Heart left ventricle (tissue), 16 donors: Measurements from ENCODE around the gene TNS1. TPM values are rescaled to one million over a fixed set of nuclear protein-coding genes. Genes with fewer than 3 reads are reported as not detected.
A peak's percentile ranks its signal among the peaks of the same experiment; 100 is the strongest.

Experiments
- ATAC-seq, 4 donors: fragments of 200-7000 bp; cut with Tn5 transposase; one replicate each; pipeline ENCODE4 v1.9.1; 2020 to 2022; ENCODE audit warnings: moderate library complexity in 4 of 4, mild to moderate bottlenecking in 3 of 4, moderate number of reproducible peaks in 1 of 4
- DNase-seq, 5 donors: peaks; one replicate each; pipeline ENCODE4 v3.0.0-alpha.2; 2020
- H3K27ac ChIP-seq, 12 donors: fragments of 200-600 bp; sonication (generic) in 4 of 12; one replicate each; pipeline versions ENCODE4 v1.5.0 to v1.8.0; 2016 to 2022; ENCODE audit warnings: mild to moderate bottlenecking in 2 of 12
- H3K27me3 ChIP-seq, 9 donors: fragments of 200-600 bp; sonication (generic) in 2 of 9; one replicate each; pipeline versions ENCODE4 v1.5.1 to v1.8.0; 2016 to 2022; ENCODE audit warnings: mild to moderate bottlenecking in 3 of 9
- H3K36me3 ChIP-seq, 9 donors: fragments of 200-600 bp; sonication (generic) in 2 of 9; one replicate each; pipeline versions ENCODE4 v1.5.0 to v1.8.0; 2018 to 2022; ENCODE audit warnings: mild to moderate bottlenecking in 2 of 9
- H3K4me1 ChIP-seq, 12 donors: fragments of 200-600 bp; sonication (generic) in 4 of 12; one replicate each; pipeline versions ENCODE4 v1.5.0 to v1.8.0; 2016 to 2022; ENCODE audit warnings: mild to moderate bottlenecking in 3 of 12
- H3K4me3 ChIP-seq, 12 donors: fragments of 200-600 bp; sonication (generic) in 4 of 12; one replicate each; pipeline versions ENCODE4 v1.5.0 to v1.8.0; 2017 to 2022; ENCODE audit warnings: mild to moderate bottlenecking in 9 of 12, moderate library complexity in 4 of 12
- H3K9me3 ChIP-seq, 12 donors: fragments of 200-600 bp; sonication (generic) in 4 of 12; one replicate each; pipeline versions ENCODE4 v1.5.0 to v1.8.0; 2016 to 2022; ENCODE audit warnings: mild to moderate bottlenecking in 1 of 12
- POLR2A ChIP-seq, 2 donors: fragments of 450-650 bp; IDR thresholded peaks; one replicate each; pipeline ENCODE4 v1.6.1; 2017; ENCODE audit warnings: antibody characterized with exemption in 2 of 2, mild to moderate bottlenecking in 2 of 2, moderate library complexity in 2 of 2
- WGBS, 4 donors: extraction: QIAGEN DNeasy Blood & Tissue Kit in 2 of 4; methylation state at CpG; one replicate each; pipeline versions ENCODE4 v1.1.5 to v1.1.7; 2013 to 2018; 5-methylcytosine and 5-hydroxymethylcytosine counted together
- intact Hi-C, 10 donors: fragments of 100-400 bp; cut with DNase I; formaldehyde crosslinking; loops; one replicate each; pipeline versions ENCODE4 v1.11.1 to v1.14.2; 2022
- polyA plus RNA-seq, 2 donors: library from polyadenylated mRNA; stranded (reverse); fragments of 200-250 nt; gene quantifications; one replicate each; pipeline ENCODE4 v1.2.3, GENCODE V29; 2013
- total RNA-seq, 9 donors: library from RNA; depleted of rRNA in 2 of 9; stranded (reverse); fragments of >200 nt in 2 of 9; fragmentation: NEBNext Ultra II Directional in 3 of 9; extraction: Animal tissue kit (Norgen Biotek cat#: 25700) in 3 of 9; gene quantifications; one replicate each; pipeline versions ENCODE4 v1.1.0 to v1.2.4, GENCODE V29; 2016 to 2023
- TF ChIP-seq, protein P1 (sequence below), 12 donors: fragments of 200-600 bp; sonication (generic) in 4 of 12; IDR thresholded peaks; one replicate each; pipeline versions ENCODE4 v1.5.0 to v1.8.0; 2018 to 2022; ENCODE audit warnings: antibody characterized with exemption in 12 of 12, mild to moderate bottlenecking in 5 of 12
- donor health status: ischemic (EF 13 %, LVEDD 7.1; RV severe dilation, severe dysfunction).
- donor health status: healthy with polysubstance abuse.
- donor health status: DM: no; HTN: yes; CAD: no.
- donor health status: DM: no; HTN: no; CAD: no.
- donor health status: ischemic (EF 25% LVEDD 6.9; RV normal size, moderate dysfunction).
- donor health status: ischemic (EF 25% LVEDD 5.7; RV mildly dilated, moderate dysfunction).
- donor health status: healthy.
- donor health status: DM: yes; HTN: yes; CAD: no.
- donor health status: ischemic (EF 35%, LVEDD 5.7; RV mildly dilated, moderate dysfunction).
- donor health status: nonischemic (EF 11% LVEDD 7.7; RV severe dilation, severe dysfunction).
- donor health status: DM: yes; HTN: yes; CAD: no.
- donor health status: PGD.
- donor health status: ischemic (EF 29% LVEDD 5.4; RV normal size, mild dysfunction).
- donor health status: nonischemic (EF 23%, LVEDD 6.1; RV moderate dilation, normal function).

Gene TNS1
- total and polyA plus RNA-seq, 11 donors, result 243 to 899 (median 669) TPM

DNA sequence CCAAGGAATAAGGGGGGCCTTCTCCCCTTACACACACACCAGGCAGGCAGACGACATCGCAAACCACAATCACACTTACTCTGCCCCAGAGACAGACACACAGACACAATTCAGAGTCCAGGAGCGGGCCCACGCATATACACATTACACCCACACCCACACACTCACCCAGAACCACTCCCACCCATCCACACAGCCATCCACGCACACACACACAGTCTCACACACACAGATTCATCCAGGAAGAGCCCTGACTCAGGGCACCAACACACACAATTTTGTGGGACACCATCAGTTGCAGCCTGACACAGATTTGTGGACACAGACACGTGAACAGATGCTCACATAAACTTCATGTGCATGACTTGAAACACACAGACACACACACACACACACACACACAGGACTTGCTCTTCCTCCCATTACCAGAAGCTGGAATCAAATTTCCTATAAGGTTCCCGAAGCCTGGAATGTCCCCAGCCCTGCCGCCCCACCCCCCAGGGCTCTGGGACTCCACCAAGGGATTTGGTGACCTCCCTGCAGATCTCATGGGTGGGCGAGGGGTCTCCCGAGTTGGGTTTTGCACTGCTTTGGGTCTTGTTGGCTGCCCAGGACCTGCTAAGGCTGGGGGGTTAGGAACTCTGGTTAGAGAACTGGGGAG, 23.5 kb downstream of the TNS1 start:
- Histone ChIP-seq H3K36me3 (peaks cover 0 to 5% (median 0%) of the 10 kb centered on the region in 9 donors), H3K9me3 (no peaks in the 10 kb centered on the region), H3K4me1 (peaks cover 8 to 96% (median 61%) of the 10 kb centered on the region in 12 donors), H3K4me3 (peak overlapping the region; percentile 5 to 84 (median 62)), H3K27me3 (no peaks in the 10 kb centered on the region), H3K27ac (peak overlapping the region; percentile 64 to 91 (median 86))
- TF ChIP-seq, protein P1, sequence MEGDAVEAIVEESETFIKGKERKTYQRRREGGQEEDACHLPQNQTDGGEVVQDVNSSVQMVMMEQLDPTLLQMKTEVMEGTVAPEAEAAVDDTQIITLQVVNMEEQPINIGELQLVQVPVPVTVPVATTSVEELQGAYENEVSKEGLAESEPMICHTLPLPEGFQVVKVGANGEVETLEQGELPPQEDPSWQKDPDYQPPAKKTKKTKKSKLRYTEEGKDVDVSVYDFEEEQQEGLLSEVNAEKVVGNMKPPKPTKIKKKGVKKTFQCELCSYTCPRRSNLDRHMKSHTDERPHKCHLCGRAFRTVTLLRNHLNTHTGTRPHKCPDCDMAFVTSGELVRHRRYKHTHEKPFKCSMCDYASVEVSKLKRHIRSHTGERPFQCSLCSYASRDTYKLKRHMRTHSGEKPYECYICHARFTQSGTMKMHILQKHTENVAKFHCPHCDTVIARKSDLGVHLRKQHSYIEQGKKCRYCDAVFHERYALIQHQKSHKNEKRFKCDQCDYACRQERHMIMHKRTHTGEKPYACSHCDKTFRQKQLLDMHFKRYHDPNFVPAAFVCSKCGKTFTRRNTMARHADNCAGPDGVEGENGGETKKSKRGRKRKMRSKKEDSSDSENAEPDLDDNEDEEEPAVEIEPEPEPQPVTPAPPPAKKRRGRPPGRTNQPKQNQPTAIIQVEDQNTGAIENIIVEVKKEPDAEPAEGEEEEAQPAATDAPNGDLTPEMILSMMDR (IDR thresholded peaks at IDR 0.05), result no peak
- no peak for TF ChIP-seq POLR2A (IDR thresholded peaks at IDR 0.05)
- ATAC-seq, result peak in 1 of 4 donors; percentile 16
- intact Hi-C loops, result no loop called here
- 19 to 25% (median 23%) methylated on average over 10 of the region's 10 CpGs for WGBS, 4 donors
- DNase-seq, result peak in 2 of 5 donors; percentile 37 to 58

DNA sequence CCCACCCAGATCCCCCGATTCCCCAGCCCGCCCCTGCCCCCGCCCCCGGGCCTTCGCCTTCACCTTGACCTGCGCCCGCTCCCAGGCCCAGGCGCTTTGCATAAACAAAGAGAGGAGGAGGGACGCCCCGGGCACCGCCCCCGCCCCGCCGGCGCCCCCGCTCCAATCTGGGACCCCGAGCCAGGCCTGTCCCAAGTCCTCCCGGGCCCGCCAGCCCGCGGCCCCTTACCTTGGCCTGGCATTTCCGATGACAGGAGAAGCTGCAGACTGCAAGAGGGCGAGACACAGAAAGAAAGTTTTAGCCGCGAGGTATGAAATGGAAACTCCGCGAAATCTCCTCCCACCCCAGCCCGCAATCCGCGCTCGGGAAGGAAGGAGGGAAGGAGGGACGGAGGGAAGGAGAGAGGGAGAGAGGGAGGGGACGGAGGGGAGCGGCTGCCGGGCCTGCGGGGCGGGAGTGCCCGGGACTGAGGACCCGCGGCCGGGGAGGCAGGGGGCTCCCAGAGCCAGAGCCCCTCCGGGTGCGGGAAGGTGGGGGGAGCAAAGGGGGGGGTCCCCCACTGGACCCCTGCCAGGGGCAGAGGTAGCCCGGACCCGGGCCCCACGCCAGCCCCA, 24.2 kb downstream of the TNS1 start:
- peaks cover 0 to 8% (median 0%) of the 10 kb centered on the region in 9 donors for H3K36me3 ChIP-seq
- no peaks in the 10 kb centered on the region for H3K9me3 ChIP-seq
- H3K27ac ChIP-seq, result peak overlapping the region; percentile 64 to 91 (median 86)
- 5 to 13% (median 7%) methylated on average over 33 to 46 of the region's 46 CpGs for WGBS, 4 donors
- H3K4me3 ChIP-seq, result peak overlapping the region; percentile 5 to 84 (median 62)
- peaks cover 8 to 96% (median 56%) of the 10 kb centered on the region in 12 donors for H3K4me1 ChIP-seq
- H3K27me3 ChIP-seq, result no peaks in the 10 kb centered on the region
- intact Hi-C loops, result no loop called here
- no peak for TF ChIP-seq POLR2A (IDR thresholded peaks at IDR 0.05)
- TF ChIP-seq, protein P1 (IDR thresholded peaks at IDR 0.05), result no peak
- ATAC-seq, result peak in 3 of 4 donors; percentile 11 to 50 (median 29)
- peak in 2 of 5 donors; percentile 49 to 65 for DNase-seq

DNA sequence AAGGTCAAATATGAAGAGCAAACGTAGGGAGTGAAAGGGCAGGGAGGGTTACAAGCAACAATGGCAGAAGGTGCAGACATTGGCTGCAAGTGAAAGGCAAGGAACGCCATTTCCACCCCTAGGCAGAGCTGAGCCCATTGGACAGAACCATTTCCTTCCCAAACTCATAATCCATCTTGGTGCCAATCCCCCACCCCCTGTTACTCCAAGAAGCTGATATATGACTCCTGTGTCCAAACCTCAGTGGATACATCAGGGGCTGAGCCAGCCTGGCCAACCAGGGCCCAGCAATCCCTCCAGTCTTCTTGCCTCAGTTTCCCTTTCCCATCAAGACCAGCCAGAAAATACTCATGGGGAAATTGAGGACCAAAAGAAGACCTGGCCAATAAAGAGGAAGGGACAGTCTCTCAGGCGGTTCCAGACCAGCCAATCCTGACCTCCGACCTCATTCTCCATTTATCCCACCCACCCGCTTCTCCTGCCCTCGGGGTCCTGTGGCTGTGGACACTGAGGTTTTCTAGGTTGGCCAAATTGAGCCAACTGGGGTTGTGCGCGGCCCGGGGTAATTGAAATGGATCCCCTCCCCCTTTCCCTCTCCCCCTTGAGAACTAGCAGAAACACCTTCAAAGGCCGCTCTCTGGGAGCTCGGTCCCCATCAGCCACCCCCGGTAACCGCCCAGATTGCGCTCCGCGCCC, 24.8 kb downstream of the TNS1 start:
- intact Hi-C loops, result no loop called here
- 27 to 52% (median 35%) methylated on average over 16 of the region's 16 CpGs for WGBS, 4 donors
- no peaks in the 10 kb centered on the region for H3K27me3 ChIP-seq
- no peaks in the 10 kb centered on the region for H3K9me3 ChIP-seq
- H3K4me1 ChIP-seq, result peaks cover 11 to 96% (median 59%) of the 10 kb centered on the region in 12 donors
- peaks cover 0 to 6% (median 0%) of the 10 kb centered on the region in 9 donors for H3K36me3 ChIP-seq
- peak overlapping the region; percentile 64 to 91 (median 86) for H3K27ac ChIP-seq
- peak overlapping the region; percentile 5 to 84 (median 62) for H3K4me3 ChIP-seq
- ATAC-seq, result no peak
- peak in 2 of 5 donors; percentile 25 to 28 for DNase-seq
- no peak for TF ChIP-seq POLR2A (IDR thresholded peaks at IDR 0.05)
- TF ChIP-seq, protein P1 (IDR thresholded peaks at IDR 0.05), result no peak

DNA sequence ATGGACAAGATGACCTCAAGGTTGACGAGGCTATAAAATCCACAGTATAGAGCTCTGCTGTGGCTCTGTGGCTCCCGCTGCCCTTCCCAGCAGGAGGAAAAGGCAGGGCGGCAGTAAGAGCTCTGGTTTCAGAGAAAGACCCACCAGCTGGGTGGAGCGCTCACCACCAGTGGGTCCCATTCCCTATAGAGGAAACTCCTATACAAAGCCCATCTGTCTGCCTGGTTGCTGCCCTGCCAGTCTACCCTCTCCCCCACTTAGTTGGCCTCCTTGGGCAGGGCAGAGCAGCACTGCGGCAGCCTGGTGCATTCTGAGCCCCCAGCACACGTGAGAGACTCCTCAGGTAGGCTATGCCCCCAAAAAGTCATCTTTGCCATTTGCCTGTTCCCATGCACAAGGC, 26.5 kb downstream of the TNS1 start:
- Histone ChIP-seq H3K9me3 (no peaks in the 10 kb centered on the region), H3K4me1 (peaks cover 11 to 95% (median 61%) of the 10 kb centered on the region in 12 donors), H3K4me3 (no peak overlapping the region), H3K36me3 (peaks cover 0 to 6% (median 0%) of the 10 kb centered on the region in 9 donors), H3K27me3 (no peaks in the 10 kb centered on the region), H3K27ac (peak overlapping the region in 5 of 12 donors; percentile 24 to 91 (median 88))
- intact Hi-C loops, result no loop called here
- no peak for TF ChIP-seq POLR2A (IDR thresholded peaks at IDR 0.05)
- TF ChIP-seq, protein P1 (IDR thresholded peaks at IDR 0.05), result no peak
- 93 to 96% (median 94%) methylated on average over 6 of the region's 6 CpGs for WGBS, 4 donors
- DNase-seq, result peak in 2 of 5 donors; percentile 13 to 19
- ATAC-seq, result no peak
